Measurements from ENCODE around the gene FBXL7. TPM values are rescaled to one million over a fixed set of nuclear protein-coding genes. Genes with fewer than 3 reads are reported as not detected.

Gene FBXL7
- total RNA-seq, 1 experiment from 2014 or later, result not detected

DNA sequence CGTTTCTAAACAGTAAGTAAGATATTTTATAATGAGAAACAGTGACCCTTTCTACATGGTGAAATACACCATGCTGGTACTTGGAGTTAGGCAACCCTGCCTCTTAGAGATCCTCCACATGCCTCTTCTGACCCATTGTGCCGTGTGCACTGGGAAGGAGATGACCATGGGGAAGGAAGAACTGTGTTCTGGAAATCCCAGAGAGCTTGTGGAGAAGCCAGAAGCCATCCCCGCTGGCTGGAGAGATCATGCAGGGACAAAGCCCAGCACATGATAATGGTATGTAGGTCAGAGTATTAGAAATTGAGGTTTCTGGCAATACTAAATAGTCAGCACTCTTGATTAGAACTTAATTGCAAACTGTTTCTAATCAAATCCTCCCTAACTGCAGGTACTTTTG is 307.3 kb downstream of the FBXL7 start:
- CTCF ChIA-PET, result no interaction called here
- in situ Hi-C loops (cut with HindIII; ENCODE audit: low pct_unique_long_range_greater_than_20kb, low sequenced_read_pairs), result no loop called here
- H3K4me3 ChIP-seq (ENCODE audit: low read depth in 2 of 2, low read length in 2 of 2), result no peak overlapping the region
- no peaks in the 10 kb centered on the region for H3K27me3 ChIP-seq (ENCODE audit: control insufficient read depth, insufficient read depth, low read length)
- DNase-seq (ENCODE audit: low read depth, low spot score) (no peak), ATAC-seq (no peak)
- peaks cover 4% of the 10 kb centered on the region; the same call in 1 of the 2 replicates for H3K9me3 ChIP-seq (ENCODE audit: control insufficient read depth, insufficient read depth, low read depth, low read length)
- H3K36me3 ChIP-seq (ENCODE audit: control insufficient read depth, insufficient read depth, low read length), result no peaks in the 10 kb centered on the region
- H3K27ac ChIP-seq (ENCODE audit: low read length), result no peak overlapping the region
- no TSS peak for BruUV-seq (replicated peaks)
- POLR2A ChIA-PET, result no interaction called here
- intact Hi-C loops (cut with micrococcal nuclease; ENCODE audit: unreplicated experiment), result no loop called here
- TF ChIP-seq SIN3A (IDR thresholded peaks at IDR 0.05; ENCODE audit: borderline replicate concordance, insufficient read depth, low read depth, low read length) (no peak), TCF7L2 (IDR thresholded peaks at IDR 0.05; ENCODE audit: low read depth, low read length) (no peak), POLR2AphosphoS5 (IDR thresholded peaks at IDR 0.05; ENCODE audit: low read depth, low read length) (no peak)
- TF ChIP-seq, protein P1, sequence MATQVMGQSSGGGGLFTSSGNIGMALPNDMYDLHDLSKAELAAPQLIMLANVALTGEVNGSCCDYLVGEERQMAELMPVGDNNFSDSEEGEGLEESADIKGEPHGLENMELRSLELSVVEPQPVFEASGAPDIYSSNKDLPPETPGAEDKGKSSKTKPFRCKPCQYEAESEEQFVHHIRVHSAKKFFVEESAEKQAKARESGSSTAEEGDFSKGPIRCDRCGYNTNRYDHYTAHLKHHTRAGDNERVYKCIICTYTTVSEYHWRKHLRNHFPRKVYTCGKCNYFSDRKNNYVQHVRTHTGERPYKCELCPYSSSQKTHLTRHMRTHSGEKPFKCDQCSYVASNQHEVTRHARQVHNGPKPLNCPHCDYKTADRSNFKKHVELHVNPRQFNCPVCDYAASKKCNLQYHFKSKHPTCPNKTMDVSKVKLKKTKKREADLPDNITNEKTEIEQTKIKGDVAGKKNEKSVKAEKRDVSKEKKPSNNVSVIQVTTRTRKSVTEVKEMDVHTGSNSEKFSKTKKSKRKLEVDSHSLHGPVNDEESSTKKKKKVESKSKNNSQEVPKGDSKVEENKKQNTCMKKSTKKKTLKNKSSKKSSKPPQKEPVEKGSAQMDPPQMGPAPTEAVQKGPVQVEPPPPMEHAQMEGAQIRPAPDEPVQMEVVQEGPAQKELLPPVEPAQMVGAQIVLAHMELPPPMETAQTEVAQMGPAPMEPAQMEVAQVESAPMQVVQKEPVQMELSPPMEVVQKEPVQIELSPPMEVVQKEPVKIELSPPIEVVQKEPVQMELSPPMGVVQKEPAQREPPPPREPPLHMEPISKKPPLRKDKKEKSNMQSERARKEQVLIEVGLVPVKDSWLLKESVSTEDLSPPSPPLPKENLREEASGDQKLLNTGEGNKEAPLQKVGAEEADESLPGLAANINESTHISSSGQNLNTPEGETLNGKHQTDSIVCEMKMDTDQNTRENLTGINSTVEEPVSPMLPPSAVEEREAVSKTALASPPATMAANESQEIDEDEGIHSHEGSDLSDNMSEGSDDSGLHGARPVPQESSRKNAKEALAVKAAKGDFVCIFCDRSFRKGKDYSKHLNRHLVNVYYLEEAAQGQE (IDR thresholded peaks at IDR 0.05; ENCODE audit: insufficient read depth in 1 of 2, low read depth in 2 of 2, low read length in 1 of 2), result no peak
- TF ChIP-seq, protein P2, sequence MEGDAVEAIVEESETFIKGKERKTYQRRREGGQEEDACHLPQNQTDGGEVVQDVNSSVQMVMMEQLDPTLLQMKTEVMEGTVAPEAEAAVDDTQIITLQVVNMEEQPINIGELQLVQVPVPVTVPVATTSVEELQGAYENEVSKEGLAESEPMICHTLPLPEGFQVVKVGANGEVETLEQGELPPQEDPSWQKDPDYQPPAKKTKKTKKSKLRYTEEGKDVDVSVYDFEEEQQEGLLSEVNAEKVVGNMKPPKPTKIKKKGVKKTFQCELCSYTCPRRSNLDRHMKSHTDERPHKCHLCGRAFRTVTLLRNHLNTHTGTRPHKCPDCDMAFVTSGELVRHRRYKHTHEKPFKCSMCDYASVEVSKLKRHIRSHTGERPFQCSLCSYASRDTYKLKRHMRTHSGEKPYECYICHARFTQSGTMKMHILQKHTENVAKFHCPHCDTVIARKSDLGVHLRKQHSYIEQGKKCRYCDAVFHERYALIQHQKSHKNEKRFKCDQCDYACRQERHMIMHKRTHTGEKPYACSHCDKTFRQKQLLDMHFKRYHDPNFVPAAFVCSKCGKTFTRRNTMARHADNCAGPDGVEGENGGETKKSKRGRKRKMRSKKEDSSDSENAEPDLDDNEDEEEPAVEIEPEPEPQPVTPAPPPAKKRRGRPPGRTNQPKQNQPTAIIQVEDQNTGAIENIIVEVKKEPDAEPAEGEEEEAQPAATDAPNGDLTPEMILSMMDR (IDR thresholded peaks at IDR 0.05), result no peak
- no peaks in the 10 kb centered on the region for H3K4me1 ChIP-seq (ENCODE audit: control insufficient read depth, insufficient read depth, low read length)

DNA sequence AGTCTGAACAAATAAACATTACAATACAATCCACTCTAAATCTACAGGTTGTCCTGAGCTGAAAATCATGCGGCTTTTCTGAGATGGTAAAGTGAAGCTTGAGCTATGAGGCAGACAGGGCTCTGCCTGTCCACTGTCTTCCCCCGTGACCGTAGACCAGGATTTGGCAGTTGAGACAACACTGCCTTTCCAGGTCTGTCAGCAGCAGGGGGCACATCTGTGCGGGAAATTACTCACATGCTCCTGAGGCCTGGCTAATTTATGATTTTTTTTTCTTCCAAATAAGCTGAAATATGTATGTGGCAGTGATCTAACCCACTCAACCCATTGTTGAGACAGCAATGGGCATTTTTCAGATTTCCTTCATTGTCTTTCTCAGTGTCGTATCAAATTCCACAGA is 307.9 kb downstream of the FBXL7 start:
- DNase-seq (ENCODE audit: low read depth, low spot score) (no peak), ATAC-seq (no peak)
- Histone ChIP-seq H3K27me3 (ENCODE audit: control insufficient read depth, insufficient read depth, low read length) (no peaks in the 10 kb centered on the region), H3K27ac (ENCODE audit: low read length) (no peak overlapping the region), H3K9me3 (ENCODE audit: control insufficient read depth, insufficient read depth, low read depth, low read length) (peaks cover 4% of the 10 kb centered on the region; the same call in 1 of the 2 replicates), H3K4me1 (ENCODE audit: control insufficient read depth, insufficient read depth, low read length) (no peaks in the 10 kb centered on the region), H3K36me3 (ENCODE audit: control insufficient read depth, insufficient read depth, low read length) (no peaks in the 10 kb centered on the region), H3K4me3 (ENCODE audit: low read depth in 2 of 2, low read length in 2 of 2) (no peak overlapping the region)
- POLR2A ChIA-PET, result no interaction called here
- TF ChIP-seq, protein P2 (IDR thresholded peaks at IDR 0.05), result no peak
- TF ChIP-seq SIN3A (IDR thresholded peaks at IDR 0.05; ENCODE audit: borderline replicate concordance, insufficient read depth, low read depth, low read length) (no peak), TCF7L2 (IDR thresholded peaks at IDR 0.05; ENCODE audit: low read depth, low read length) (no peak), POLR2AphosphoS5 (IDR thresholded peaks at IDR 0.05; ENCODE audit: low read depth, low read length) (no peak)
- TF ChIP-seq, protein P1 (IDR thresholded peaks at IDR 0.05; ENCODE audit: insufficient read depth in 1 of 2, low read depth in 2 of 2, low read length in 1 of 2), result no peak
- in situ Hi-C loops (cut with HindIII; ENCODE audit: low pct_unique_long_range_greater_than_20kb, low sequenced_read_pairs), result no loop called here
- intact Hi-C loops (cut with micrococcal nuclease; ENCODE audit: unreplicated experiment), result no loop called here
- CTCF ChIA-PET, result no interaction called here
- no TSS peak for BruUV-seq (replicated peaks)

Data from Panc1 (cell line).